ENCODE data around the gene TNFRSF17.

Gene TNFRSF17

GRCh38 chr16:12009462-12009861 lies 44.5 kb downstream of the TNFRSF17 start:
- DNase-seq: no peak

DNA sequence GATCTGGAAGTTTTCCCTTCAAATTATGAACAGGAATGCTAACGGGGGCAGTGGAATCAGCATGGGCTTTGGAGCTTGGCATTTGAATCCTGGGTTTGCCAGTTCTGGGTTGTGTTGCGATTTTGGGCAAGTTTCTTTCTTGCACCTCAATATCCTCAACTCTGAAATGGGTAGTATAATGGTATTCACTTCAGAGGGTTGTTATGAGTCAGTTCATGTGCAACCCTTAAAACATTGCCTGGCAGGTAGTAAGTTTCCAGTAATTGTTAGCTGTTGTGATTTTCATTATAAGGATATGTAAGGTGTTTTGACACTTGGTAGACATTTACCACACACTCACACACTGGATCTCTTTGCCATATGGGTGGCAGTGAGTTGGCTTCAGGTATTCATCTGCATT lies 44.9 kb downstream of the TNFRSF17 start:
- no peak for DNase-seq

DNA sequence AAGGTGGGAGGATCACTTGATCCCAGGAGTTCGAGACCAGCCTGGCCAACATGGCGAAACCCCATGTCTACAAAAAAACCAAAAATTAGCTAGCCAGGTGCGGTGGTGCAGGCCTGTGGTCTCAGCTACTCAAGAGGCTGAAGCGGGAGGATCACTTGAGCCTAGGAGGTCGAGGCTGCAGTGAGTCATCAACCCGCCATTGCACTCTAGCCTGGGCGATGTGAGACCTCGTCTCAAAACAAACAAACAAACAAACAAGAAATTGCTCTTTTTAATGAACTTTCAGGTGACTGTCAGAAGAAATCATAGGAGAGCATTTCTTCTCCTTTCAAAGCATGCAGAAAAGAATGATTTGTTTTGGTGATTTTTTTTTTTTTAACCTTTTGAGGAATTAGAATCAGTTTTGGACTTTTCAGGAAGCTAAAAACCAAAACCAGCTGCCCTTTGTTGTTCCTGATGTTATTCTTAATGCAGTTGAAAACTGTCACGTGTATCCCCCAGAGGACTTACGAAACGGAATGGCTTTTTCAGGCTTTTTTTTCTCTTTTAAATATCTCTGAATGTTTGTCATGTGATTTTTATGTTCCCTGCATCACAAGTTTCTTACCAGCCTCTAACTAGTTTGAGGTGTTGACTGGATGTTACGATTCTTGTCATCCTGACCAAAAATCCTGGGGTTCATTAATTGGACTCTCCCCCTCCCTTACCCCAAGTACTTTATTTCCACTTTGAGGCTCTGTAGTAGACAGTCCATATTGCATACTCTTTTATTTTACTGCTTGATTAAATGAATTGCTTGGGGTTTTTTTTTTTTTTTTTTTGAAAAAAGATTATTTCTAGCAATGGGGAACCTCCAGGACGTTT lies 45.6 kb downstream of the TNFRSF17 start:
- DNase-seq: no peak

GRCh38 chr16:12011565-12011964 lies 46.6 kb downstream of the TNFRSF17 start:
- no peak for DNase-seq

GRCh38 chr16:12016291-12016947 lies 51.4 kb downstream of the TNFRSF17 start:
- no peak for DNase-seq

DNA sequence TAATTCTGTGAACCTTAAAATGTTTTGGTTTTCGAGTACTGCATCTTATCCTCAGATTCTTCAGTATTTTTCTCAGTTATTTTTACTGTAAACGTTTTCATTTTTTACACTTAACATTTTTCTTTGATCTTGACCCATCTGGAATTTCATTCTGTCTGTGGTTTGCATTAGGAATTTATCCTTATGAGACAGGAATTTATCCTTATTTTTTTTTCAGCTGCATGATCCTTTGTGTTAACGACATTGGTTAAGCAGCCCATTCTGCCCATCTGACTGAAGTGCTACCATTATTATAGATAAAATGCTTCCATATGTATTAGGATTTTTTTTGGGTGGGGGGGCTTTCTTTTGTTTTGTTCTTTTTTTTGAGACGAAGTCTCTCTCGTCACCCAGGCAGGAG lies 52.5 kb downstream of the TNFRSF17 start:
- DNase-seq: no peak

Measured in NCI-H774 (cell line).